NCI-H128 (cell line): ENCODE measurements around the gene RAP1GAP2.
"Not testable (repeated sequence)": the region's sequence is repeated elsewhere in the genome, so short reads cannot be mapped to it uniquely, and the experiment has no call there.

Experiments used
- DNase-seq: peaks from one replicate; lab custom pipeline; 2025; ENCODE audit not compliant: unreplicated experiment; lab: John Stamatoyannopoulos, UW

The RAP1GAP2 gene

DNA sequence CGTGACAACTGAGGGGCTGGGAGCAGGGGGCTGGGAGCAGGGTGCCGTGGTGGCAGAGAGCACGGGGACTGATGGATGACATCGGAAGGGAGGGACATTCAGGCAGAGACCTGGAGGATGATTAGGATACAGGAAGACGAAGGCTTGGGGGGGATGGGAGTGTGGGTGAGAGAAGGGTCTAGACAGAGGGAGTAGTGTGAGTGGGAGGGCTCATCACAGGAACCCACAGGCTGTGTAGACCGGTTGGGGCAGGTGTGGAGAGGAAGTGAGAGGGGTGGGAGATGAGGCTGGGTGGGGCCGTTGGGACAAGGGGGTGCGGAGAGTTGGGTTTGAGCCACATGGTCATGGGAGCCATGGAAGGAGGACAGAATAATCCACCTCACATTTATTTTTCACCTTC, 83.8 kb downstream of the RAP1GAP2 start:
- DNase-seq: no peak

DNA sequence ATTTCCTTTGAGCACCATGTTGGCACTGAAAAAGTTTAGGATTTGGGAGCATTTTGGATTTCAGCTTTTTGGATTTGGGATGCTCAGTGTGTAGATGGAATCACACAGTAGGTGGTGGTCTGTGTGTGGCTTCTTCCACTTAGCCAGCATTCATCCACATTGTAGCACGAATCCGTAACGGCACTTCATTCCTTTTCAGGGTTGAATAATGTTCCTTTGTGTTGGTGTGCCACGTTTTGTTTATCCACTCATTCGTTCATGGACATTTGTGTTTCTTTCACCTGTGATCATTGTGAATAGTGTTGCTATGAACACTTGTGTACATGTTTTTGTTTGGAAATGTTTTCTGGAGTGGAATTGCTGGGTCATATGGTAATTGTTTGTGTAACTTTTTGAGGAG, 85.1 kb downstream of the RAP1GAP2 start:
- DNase-seq: no peak

DNA sequence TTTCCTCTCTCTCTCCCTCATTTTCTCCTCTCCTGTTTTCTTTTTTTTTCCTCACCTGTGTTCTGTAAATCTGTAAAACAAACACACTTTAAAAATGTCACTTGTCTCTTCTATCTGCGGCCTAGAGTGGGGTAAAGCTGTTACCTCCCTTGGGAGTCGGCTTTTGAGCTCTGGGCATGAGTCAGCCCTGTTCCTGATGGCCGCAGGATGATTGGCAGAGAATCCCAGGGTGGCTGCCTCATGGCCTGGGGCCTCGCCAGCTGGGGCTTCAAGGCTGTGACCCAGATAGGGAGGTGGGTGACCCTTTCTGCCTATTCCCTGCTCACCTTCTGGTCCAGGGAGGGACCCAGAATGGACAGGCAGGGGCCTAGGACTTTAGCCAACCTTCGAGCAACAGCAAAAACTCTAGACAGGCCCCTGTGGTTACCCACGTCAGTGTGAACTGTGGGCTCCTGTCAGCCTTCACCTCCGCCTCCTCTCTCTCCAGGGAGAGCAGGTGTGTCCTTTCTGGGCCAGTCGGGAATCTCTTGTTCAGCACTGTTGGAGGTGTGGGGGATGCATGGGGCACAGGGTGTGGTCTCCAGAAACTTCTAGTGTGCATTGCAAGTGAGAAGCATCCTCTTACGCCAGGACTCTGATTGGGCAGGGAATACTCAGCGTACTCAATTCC, 87.4 kb downstream of the RAP1GAP2 start:
- peak; percentile 32 for DNase-seq

DNA sequence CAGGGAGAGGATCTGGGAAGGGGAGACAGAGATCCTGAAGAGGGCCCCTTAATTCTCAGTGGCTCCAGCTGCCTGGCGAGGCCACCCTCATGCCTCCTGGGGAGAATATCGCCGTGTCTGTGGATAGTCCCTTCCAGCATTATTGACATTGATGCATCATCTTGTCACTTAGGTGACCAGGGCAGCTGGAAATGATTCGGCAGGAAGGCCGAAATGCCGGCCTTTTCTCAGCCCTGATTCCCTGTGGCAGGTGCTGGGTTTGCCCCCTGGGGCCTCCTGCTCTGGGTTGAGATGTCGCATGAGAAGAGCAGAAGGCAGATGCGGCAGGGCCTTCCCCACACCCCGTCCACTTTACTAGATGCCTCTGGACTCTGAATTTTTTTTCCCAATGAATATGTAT, 89.5 kb downstream of the RAP1GAP2 start:
- DNase-seq: no peak

DNA sequence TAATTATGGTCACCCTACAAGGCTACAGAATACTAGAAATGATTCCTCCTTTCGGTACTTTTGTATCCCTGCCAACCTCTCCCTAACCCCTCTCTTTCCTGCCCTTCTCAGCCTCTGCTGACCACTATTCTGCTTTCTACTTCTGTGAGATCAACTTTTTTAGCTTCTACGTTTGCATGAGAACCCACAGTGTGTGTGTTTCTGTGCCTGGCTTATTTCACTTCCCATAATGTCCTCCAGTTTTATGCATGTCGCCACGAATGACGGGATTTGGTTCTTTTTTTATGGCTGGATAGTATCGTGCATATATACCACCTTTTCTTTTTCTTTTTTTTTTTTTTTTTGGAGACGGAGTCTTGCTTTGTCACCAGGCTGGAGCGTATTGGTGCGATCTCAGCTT, 92.1 kb downstream of the RAP1GAP2 start:
- DNase-seq: no peak

DNA sequence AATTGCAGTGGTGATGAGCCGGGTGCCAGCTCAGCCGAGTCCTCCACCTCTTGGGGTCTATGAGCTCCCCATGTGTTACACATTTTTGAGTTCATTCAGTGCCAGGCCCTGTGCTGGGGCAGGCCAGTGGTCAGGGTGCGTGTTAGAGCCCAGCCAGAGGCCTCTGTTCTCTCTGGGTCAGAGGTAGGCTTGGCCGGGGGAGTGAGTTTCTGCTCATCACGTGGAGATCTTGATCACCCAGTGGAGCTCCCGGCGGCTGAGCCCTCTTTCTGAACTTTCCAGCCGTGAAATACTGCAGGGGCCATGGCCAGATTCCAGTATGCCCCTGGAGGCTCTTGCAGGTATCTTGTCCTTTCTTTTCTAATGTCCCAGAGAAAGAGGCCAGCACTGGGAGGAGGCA, 93.0 kb downstream of the RAP1GAP2 start:
- no peak for DNase-seq

DNA sequence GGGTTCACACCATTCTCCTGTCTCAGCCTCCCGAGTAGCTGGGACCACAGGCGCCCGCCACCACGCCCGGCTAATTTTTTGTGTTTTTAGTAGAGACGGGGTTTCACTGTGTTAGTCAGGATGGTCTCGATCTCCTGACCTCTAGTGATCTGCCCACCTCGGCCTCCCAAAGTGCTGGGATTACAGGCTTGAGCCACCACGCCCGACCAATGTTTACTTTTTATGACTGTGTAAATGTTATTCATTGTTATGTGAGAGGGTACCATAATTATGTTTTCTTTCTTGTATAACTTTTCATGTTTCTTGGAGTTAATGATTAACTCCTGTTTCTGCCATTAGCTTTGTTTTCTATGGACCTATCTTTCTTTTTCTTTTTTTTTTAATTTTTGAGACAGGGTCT, 94.5 kb downstream of the RAP1GAP2 start:
- not testable (repeated sequence) for DNase-seq

DNA sequence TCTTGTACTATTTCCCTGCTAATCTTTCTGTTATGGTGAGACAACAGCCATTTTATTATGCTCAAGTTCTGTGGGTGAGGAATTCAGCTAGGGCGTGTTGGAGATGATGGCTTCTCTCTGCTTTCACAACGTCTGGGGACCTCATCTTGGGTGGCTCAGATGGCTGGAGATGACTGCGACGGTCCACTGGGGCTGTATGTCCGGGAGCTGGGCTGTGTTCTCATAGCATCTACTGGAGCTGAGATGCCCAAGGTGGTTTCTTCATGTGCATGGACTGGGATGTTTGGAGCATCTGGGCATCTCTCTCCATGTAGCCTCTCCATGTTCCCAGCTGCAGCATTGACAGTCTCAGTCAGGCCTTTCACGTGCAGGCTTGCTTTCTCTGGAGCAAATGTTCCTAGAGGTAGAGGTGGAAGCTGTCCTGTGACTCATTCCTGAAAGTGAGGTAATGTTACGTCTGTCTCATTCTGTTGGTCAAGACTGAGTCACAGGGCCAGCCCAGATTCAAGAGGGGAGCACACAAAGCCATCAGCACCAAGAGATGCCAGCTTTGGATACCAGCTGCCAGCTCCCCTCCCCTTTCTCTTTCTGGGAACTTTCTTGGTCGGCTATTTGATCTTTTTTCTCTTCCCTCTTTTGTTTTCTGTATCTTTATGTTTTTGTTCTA, 96.2 kb downstream of the RAP1GAP2 start:
- no peak for DNase-seq

DNA sequence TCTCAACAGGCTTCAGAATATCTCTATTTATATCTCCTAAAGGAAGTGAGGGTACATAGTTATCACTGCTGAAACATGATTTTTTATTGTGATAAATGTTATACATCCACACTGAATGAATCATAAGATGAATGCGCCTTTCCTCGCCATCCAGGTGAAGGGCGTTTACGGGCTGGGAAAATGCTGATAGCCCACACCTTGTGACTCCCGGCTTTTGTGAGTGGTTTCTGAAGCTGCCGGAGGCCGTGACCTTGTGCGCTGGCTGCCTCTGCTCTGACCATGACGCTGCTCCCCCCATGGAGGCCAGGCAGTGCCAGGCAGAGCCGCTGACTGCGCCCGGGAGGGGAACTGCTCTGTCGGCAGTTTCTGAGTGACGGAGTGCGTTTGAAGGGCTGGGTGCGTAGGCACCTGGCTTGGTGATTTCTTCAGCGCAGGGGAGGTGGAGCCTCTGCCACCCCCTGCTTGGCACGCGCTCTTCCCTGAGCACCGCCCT, 97.2 kb downstream of the RAP1GAP2 start:
- DNase-seq: no peak

DNA sequence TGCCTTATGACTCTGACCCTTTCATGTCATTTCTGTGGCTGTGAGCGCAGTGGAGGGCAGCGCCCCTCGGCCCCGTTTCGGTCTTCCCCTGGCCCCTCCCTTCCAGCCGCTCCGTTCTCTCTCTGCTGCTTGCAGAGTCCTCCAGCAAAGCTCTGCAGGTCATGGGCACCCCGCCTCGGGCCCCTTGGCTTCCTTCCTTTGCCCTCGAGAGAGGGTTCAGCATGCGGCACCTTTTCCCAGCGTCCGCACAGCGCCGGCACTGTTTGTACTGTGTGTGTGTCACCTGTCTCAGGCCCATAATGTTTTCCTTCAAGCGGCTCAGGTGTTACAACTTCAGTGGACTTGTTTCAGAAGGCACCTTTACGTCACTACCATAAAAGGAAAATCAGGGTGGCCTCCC, 98.5 kb downstream of the RAP1GAP2 start:
- no peak for DNase-seq

DNA sequence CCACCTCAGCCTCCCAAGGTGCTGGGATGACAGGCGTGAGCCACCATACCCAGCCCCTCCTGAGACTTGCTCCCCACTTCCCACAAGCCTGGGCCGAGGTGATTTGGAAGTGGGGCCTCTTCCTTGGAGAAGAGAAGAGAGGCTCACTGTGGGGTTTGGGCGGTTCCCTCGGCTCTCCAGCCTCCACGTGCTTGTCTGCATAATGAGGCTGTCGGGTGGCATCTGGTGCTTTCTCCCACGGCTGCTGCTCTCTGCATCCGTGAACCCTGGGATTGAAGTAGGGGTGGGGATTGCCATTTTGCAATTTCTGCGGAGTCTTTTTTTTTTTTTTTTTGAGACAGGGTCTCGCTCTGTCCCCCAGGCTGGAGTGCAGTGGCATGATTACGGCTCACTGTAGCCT, 101.4 kb downstream of the RAP1GAP2 start:
- no peak for DNase-seq

DNA sequence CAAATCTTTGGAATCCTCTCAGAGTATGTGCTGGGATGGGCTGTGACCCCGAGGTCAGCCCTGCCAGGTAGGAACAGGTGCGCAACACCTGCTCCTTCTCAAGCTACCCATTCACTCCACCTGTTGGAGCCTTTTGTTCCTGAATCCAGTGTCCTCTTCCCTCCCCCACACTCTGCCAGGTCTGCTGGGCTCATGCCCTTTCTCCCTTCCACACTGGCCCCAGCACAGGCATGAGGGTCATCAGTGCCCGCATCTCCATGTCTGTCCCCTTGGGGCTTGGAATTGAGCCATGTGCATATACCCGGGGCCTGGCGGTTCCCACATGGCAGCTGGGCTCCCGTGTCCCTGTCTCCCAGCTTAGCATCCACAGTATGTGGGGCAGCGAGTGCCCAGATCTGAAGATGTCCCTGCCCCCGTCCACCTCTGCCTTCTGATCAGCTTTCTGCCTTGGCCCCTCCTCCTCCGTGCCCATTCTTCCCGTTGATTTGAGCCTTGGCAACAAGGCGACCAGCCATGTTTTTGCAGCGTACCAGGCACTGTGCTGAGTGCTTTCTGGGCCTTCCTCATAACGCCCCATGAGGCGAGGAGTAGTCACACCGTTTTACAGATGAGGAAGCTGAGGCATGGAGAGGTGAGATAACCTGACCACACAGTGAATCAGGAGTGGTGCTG, 102.2 kb downstream of the RAP1GAP2 start:
- DNase-seq: no peak

DNA sequence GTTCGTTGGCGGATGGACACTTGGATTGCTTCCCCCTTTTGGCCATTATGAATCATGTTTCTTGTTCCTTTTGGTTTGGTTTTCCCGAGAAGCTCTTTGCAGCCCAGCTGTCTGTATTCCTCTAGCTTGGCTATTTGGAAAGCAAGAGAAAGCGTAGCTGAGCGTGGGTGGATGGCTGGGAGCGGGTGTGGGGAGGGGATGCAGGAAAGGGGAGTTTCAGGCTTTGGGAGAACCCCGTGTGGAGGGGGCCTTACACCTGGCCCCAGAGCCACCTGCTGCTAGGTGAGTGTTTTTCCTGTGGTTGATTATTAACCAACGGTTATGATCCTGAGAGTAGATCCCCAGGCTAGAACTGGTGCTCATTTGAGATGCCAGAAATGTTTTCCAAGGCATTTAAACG, 103.7 kb downstream of the RAP1GAP2 start:
- DNase-seq: no peak

DNA sequence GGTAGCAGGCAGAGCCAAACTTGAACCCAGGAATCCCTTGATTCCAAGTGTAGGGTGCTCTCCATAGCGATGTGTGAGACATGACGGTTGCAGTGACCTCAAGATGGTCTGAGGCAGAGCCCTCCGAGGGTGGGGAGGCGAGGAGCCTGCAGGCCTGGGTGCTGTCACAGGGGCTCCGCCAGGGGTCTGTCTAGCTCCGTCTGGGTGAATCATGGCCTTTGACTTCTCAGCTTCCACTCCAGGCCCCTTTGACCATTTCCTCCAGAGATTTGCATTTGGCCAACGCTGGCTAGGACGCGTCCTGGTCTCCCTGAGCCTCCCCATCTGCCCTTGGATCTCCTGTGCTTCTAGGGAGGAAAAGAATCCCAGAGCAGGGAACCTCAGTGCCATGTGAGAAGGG, 104.6 kb downstream of the RAP1GAP2 start:
- no peak for DNase-seq

DNA sequence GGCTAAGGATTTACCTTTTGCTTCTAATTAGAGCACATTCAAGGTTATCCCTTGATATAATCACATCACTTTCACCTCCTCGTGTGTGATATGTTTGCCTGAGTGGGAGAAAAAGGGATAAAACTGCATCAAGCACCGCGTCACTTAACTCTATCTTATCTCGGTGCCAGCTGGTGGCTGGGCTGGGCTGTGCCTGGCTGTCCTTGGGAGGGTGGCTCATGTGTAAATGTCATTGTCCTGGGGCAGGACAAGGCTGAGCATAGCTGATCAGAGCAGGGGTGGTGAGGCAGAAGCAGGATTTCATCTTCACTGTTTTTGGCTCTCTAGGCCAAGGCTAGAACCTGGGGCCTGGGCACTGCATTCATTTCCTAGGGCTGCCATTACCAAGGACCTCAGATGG, 105.3 kb downstream of the RAP1GAP2 start:
- DNase-seq: no peak

DNA sequence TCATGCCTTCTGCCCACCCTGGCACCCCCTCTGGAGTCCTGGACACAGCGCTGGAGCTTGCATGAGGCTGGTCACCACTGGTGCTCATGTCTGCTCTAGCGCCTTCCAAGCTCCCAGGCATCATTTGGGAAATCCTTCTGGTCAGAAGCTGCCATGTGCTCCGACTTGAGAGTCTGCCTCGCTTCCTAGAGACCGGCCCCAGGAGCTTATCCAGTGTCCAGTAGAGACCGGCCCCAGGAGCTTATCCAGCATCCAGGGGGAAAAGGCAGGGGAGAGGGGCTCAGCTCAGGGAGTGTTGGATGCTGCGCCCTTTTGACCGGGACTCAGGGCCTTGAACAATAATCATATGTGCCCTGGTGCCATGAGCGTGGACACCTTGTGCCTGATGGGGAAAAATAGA, 106.3 kb downstream of the RAP1GAP2 start:
- no peak for DNase-seq

DNA sequence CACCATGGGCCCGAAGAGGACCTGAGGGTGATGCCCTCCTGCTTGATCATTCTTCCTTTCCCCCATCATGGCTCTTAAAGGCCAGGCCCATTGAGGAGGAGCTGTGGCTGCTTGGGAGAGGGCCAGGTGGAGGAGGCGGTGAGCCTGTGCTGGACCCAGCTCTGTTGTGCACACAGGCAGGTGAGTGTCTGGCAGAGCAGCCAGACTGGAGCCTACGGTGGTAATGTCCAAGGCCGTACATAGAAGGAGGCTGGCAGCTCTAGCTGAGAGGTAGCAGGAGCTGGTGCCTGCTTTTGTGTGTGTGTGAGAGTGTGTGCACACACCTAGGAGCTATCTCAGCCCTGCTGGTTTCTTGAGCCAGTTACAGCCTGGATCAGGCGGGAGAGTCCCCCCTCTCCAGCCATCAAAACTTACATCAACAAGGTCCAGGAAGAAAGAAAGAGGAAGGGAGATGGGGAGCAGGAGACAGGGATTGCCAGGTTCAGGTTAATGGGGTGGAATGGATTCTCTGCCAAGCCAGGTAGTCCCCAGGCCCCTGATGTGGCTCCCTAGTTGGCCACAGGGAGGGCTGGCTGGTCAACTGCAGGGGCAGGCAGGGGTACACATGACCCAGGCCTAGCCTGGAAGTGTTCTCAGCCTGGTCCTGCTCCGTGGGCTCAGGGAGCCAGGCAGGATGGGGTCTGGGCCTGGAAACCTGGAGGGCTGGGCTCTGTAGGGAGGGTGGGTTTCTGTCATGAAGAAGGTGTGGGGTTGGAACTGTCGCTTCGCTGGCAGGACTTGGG, 107.1 kb downstream of the RAP1GAP2 start:
- DNase-seq: no peak

DNA sequence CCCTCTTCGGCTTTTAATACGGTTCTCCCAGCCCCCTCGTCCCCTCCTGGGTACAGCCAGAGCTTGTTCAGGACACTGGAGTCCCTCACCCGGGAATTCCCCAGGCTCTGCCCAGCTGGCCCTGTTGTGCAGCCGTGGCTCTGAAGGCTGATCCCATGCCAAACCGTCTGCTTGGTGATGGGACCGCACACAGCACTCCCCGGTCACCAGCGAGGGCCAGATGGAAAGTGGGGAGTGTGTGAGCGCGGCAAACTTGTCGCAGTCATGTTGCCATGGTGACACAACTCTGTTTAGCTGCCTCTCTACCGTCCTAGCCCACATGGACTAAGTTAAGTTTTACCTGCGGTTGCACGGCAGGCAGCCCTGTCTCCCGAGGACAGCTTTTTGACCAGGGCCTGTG, 107.9 kb downstream of the RAP1GAP2 start:
- no peak for DNase-seq

DNA sequence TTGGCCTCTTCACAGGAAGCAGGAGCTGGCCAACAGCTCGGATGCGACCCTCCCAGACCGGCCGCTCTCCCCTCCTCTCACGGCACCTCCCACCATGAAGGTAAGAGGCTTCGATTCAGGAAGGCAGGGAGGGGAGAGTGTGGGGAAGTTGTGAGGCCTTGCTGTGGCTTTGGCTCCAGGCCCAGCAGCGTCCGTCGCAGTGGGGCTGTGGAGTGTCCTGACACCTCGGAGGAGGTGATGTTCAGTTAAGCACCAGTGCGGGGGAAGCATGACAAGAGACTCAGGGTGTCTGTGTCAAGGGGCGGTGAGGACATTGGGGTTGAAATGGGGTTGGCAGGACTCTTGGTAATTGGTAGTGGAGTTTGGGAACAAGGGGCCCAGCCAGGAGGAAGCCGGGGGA, 109.0 kb downstream of the RAP1GAP2 start:
- no peak for DNase-seq

DNA sequence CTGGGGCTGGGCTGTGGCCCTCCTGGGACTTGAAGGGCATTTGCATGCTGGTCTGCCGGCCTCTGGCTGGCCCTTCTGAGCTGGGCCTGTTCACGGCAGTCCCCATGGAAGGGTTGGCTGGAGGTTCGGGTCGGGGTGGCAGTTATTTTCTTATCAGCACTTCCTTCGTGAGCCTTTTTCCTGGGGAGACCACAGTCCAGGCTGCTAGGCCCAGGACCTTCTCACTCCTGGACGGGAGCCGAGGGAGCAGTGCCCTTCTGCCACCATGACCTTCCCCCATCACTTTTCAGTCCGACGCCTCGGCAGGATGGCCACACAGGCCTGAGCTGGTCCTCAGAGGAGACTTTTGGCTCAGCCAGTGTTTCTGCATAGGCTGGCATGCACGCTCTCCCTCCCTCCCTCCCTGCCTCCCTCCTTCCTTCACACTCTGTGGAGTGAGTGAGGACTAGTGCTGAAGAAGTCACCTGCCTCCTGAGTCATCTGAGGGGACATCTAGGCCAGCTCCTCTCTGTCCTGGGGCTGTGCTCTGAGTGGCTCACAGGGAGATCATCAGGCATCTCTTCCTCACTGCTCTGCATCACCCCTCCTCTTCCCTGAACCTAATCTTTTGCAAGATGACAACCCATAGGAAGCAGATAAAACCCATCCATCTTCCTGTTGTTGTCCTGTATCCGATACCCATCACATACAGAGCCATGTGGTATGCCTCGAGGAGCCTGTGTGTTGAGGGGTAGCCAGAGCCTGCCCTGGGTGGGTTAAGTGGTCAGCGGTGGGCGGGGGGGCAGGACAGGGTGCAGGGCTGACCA, 109.7 kb downstream of the RAP1GAP2 start:
- no peak for DNase-seq

DNA sequence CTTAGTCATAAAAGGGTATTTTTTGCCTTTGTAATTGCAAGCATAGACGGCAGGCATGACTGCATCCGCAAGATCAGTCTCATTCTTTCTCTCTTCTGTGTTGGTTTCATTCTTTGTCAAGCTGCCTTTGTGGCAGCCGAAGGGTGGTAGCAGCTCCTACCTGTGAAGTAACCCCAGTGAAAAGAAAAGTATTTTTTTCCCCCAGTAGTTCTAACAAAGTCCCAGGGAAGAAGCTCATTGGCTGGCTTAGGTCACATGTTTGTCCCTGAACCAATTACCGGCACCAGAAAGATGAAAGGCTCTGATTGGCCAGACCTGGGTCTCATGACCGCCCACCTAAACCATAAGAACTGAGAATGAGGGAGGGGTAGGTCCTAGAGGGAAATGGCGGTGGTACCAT, 110.7 kb downstream of the RAP1GAP2 start:
- no peak for DNase-seq
